GM12874 (cell line): ENCODE results near the gene HMCN2.

Source experiments
- TF ChIP-seq, protein P1 (sequence below): IDR thresholded peaks from 2 replicates; pipeline ENCODE4 v1.5.1; 2011; ENCODE audit warnings: low read depth, mild to moderate bottlenecking, control low read depth, low read length, moderate library complexity; ENCODE audit not compliant: insufficient read depth

HMCN2 gene

GRCh38 chr9:130422546-130422945 lies 157.0 kb downstream of the HMCN2 start:
- TF ChIP-seq, protein P1, sequence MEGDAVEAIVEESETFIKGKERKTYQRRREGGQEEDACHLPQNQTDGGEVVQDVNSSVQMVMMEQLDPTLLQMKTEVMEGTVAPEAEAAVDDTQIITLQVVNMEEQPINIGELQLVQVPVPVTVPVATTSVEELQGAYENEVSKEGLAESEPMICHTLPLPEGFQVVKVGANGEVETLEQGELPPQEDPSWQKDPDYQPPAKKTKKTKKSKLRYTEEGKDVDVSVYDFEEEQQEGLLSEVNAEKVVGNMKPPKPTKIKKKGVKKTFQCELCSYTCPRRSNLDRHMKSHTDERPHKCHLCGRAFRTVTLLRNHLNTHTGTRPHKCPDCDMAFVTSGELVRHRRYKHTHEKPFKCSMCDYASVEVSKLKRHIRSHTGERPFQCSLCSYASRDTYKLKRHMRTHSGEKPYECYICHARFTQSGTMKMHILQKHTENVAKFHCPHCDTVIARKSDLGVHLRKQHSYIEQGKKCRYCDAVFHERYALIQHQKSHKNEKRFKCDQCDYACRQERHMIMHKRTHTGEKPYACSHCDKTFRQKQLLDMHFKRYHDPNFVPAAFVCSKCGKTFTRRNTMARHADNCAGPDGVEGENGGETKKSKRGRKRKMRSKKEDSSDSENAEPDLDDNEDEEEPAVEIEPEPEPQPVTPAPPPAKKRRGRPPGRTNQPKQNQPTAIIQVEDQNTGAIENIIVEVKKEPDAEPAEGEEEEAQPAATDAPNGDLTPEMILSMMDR = no peak

DNA sequence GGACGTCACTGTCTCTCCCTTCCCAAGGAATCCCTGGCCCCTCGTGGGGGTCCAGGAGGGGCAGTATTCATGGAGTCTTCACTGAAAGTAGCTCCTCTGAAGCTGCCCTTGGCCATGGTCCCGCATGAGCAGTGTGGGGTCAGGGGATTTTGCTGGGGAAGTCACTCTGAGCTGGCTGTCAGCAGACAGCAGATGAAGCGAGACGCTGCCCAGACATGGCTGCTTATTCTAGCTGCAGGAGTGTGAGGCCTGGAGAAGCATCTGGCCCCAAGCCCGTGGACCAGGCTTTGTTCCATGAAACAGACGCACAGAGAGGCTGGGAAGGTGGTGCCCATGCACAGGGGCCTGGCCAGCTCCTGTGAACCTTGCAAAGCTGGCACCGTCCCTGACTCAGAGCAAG lies 157.7 kb downstream of the HMCN2 start:
- TF ChIP-seq, protein P1 = no peak

- TF ChIP-seq, protein P1 = no peak
Measured at GRCh38 chr9:130424595-130425454, 159.3 kb downstream of the HMCN2 start.

- TF ChIP-seq, protein P1 = no peak
Measured at GRCh38 chr9:130425741-130426466, 160.3 kb downstream of the HMCN2 start.

DNA sequence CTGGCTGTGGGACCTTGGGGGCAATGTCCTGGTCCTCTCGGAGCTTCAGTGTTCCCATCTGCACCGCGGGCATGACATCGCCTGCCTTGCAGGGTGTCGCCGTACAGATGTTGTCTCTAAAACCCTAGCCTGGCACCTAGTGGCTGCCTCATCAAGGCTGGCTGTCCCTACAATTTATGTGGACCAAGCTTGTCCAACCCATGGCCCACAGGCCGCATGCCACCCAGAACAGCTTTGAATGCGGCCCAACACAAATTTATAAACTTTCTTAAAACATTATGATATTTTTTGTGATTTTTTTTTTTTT lies 160.9 kb downstream of the HMCN2 start:
- TF ChIP-seq, protein P1 = no peak

DNA sequence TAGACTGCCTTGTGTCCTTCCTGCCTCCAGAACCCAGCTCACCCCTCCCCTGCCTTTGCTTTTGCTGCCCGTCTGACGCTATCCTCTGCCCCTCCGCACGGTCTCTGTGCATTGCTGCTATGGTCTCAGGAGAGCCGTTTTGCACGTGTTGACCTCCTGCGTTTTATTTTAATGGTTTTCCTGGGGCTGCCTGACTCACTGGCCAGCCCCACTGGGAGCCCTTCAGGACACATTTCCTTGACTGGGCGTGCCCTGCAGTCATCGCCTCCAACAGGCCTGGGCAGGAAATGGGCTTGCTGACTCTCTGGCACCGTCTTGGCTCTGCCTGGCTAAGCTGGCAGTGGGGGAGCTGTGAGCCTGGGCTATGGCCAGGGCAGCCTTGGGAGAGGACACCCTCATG lies 161.3 kb downstream of the HMCN2 start:
- TF ChIP-seq, protein P1 = no peak

- TF ChIP-seq, protein P1 = no peak
Measured at GRCh38 chr9:130427326-130427725, 161.8 kb downstream of the HMCN2 start.
